T-helper 17 cell (primary cell): Measurements from ENCODE around the gene CDC42EP5. TPM values are rescaled to one million over a fixed set of nuclear protein-coding genes. Genes with fewer than 3 reads are reported as not detected.
A peak's percentile ranks its signal among the peaks of the same experiment; 100 is the strongest.

Experiments used
- ATAC-seq: fragments of 150-1000 bp; cut with Tn5 transposase; 2 replicates; pipeline ENCODE4 v1.10.0; 2021; ENCODE audit warnings: mild to moderate bottlenecking, moderate library complexity
- DNase-seq, 3 donors: peaks; one replicate each; pipeline versions ENCODE4 v3.0.0 to v3.0.0-alpha.2; 2020 to 2021
- H3K9me3 ChIP-seq: one replicate; pipeline ENCODE4 v1.7.0; 2013; ENCODE audit warnings: low read length, mild to moderate bottlenecking; ENCODE audit not compliant: control insufficient read depth, poor library complexity, severe bottlenecking
- H3K27ac Mint-ChIP-seq: one replicate; pipeline ENCODE4 v1.8.0; 2022; ENCODE audit warnings: mild to moderate bottlenecking, moderate library complexity, mixed read lengths
- H3K27me3 Mint-ChIP-seq: one replicate; pipeline ENCODE4 v1.8.0; 2022; ENCODE audit warnings: mixed read lengths
- H3K36me3 Mint-ChIP-seq: one replicate; pipeline ENCODE4 v1.8.0; 2022; ENCODE audit warnings: low read depth, mixed read lengths
- H3K4me1 Mint-ChIP-seq: one replicate; pipeline ENCODE4 v1.8.0; 2022; ENCODE audit warnings: mild to moderate bottlenecking, mixed read lengths
- H3K4me3 Mint-ChIP-seq: one replicate; pipeline ENCODE4 v1.8.0; 2022; ENCODE audit warnings: mild to moderate bottlenecking, moderate library complexity, mixed read lengths
- total RNA-seq, 4 donors: library from RNA in 2 of 4; stranded (reverse) in 2 of 4; gene quantifications; one replicate each; pipeline ENCODE4 v1.2.3 and lab custom pipeline; 2022 to 2026

CDC42EP5 gene
- total RNA-seq, 2 donors from 2014 or later, result not detected

DNA sequence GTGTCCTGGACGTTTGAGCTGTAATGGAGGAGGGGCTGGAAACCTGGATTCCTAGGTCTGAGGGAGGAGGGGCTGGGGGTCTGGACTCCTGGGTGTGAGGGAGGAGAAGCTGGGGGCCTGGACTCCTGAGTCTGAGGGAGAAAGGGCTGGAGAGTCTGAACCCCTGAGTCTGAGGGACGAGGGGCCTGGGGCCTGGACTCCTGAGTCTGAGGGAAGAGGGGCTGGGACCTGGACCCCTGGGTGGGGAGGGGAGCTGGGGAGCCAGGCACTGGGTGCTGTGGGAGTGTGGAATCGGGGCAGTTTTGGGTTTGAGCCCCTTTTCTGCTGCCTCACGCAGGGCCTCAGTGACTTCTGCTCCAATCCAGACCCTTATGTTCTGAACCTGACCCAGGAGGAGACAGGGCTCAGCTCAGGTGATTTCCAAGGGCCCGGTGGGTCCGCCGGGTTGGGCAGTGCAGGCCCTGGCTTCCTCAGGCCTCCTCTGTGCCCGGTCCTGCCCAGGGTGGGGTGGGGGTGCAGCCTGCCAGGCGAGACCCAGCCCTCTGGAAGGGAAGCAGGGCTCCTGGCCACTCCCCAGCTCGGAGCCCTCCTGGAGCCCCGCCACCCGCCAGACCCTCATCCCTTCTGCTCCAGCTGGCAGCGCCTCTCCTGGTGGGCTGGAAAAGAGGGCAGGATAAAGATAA lies 43.4 kb downstream of the CDC42EP5 start:
- H3K27ac Mint-ChIP-seq, result no peak overlapping the region
- peaks cover 2% of the 10 kb centered on the region for H3K36me3 Mint-ChIP-seq
- H3K27me3 Mint-ChIP-seq, result peaks cover 30% of the 10 kb centered on the region
- no peak overlapping the region for H3K4me3 Mint-ChIP-seq
- H3K9me3 ChIP-seq, result no peaks in the 10 kb centered on the region
- DNase-seq, result no peak
- H3K4me1 Mint-ChIP-seq, result peaks cover 18% of the 10 kb centered on the region
- no peak for ATAC-seq

GRCh38 chr19:54429176-54429495 lies 44.0 kb downstream of the CDC42EP5 start:
- no peak overlapping the region for H3K4me3 Mint-ChIP-seq
- DNase-seq (no peak), ATAC-seq (no peak)
- H3K4me1 Mint-ChIP-seq, result peaks cover 12% of the 10 kb centered on the region
- peaks cover 30% of the 10 kb centered on the region for H3K27me3 Mint-ChIP-seq
- H3K9me3 ChIP-seq, result no peaks in the 10 kb centered on the region
- no peak overlapping the region for H3K27ac Mint-ChIP-seq
- peaks cover 2% of the 10 kb centered on the region for H3K36me3 Mint-ChIP-seq

DNA sequence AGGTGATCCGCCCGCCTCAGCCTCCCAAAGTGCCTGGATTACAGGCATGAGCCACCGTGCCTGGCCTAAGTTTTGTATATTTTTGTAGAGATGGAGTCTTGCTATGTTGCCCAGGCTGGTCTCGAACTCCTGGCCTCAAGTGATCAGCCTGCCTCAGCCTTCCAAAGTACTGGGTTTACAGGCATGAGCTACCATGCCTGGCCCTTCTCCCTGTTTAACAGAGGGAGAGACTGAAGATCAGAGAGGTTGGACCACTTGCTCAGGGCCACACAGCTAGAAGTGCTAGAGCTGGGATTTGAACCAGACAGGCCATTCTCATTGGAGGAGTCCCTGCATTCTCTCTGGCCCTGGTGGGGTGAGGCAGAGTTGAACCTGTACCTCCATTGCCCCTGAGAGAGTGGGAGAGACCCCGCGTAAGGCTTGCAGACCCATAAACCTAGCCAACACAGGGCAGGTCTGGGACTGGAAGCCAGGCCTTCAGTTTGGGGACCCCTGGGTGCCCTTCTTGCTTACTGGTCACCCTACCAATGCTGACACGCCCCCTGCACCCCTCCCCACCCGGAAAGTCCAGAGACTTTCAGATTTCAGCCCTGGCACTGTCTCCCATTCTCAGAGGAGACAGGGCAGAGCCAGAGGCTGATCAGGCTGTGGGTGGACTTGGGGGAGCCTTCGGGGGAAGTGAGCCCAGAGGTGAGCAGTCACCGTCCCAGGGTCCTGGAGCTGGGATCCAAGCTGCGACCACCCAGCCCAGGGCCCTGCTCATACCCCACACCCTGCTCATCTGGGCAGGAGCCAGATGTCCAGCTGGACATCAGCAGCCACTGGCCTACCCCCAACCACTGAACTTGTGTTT lies 44.5 kb downstream of the CDC42EP5 start:
- Mint-ChIP-seq H3K27me3 (peaks cover 33% of the 10 kb centered on the region), H3K27ac (no peak overlapping the region), H3K36me3 (peaks cover 2% of the 10 kb centered on the region), H3K4me3 (no peak overlapping the region), H3K4me1 (peaks cover 10% of the 10 kb centered on the region)
- H3K9me3 ChIP-seq, result no peaks in the 10 kb centered on the region
- DNase-seq, result no peak
- no peak for ATAC-seq

DNA sequence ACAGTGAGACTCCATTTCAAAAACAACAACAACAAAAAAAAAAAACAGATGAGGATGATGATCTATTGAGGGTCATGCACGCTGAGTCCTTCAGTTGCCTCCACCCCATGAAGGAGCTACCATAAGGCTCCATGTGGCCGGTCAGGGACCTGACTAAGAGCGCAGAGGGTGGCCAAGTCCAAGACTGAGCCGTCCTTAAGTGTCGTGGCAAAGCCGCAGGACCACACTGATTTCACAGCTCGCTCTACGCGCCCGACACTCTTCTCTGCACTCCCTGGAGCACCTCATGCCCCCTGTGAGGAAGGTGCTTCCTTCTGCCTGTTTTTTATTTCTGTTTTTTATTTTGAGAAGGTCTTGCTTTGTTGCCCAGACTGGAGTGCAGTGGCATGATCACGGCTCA lies 45.5 kb downstream of the CDC42EP5 start:
- peaks cover 4% of the 10 kb centered on the region for H3K36me3 Mint-ChIP-seq
- H3K9me3 ChIP-seq, result no peaks in the 10 kb centered on the region
- ATAC-seq (no peak), DNase-seq (no peak)
- no peak overlapping the region for H3K4me3 Mint-ChIP-seq
- peaks cover 36% of the 10 kb centered on the region for H3K27me3 Mint-ChIP-seq
- H3K27ac Mint-ChIP-seq, result peak overlapping the region; percentile 54
- peaks cover 10% of the 10 kb centered on the region for H3K4me1 Mint-ChIP-seq

DNA sequence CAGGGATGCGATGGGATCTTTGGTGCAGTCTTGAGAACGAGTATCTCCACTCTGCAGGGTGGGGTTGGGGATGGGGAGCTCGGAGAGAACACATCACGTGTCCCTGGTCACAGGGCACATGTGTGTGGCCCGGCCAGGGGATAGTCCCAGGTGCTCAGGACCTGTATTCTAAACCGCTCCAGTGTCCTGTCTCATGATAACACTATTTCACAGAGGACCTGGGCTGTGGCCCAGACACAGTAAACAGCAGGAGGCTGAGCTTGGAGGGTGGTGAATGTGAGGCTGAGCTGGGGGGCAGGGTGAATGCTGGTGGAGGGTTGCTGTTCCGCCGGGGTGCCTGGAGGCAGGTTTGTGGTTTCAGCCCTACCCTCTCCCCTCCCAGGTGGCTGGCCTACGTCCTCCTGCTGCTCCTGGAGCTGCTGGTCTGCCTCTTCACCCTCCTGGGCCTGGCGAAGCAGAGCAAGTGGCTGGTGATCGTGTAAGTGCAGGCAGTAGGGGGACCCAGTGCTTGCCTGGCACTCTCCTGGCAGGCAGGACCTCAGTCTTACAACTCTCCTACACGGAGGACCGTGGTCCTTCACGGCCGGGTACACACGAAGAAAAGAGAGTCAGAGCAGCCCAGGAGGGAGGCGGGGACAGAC lies 46.7 kb downstream of the CDC42EP5 start:
- no peak for ATAC-seq
- Mint-ChIP-seq H3K27me3 (peaks cover 36% of the 10 kb centered on the region), H3K4me1 (peaks cover 6% of the 10 kb centered on the region), H3K27ac (no peak overlapping the region), H3K4me3 (no peak overlapping the region), H3K36me3 (peaks cover 4% of the 10 kb centered on the region)
- no peaks in the 10 kb centered on the region for H3K9me3 ChIP-seq
- DNase-seq, result no peak

GRCh38 chr19:54425382-54425723 lies 47.7 kb downstream of the CDC42EP5 start:
- Mint-ChIP-seq H3K4me1 (peaks cover 4% of the 10 kb centered on the region), H3K4me3 (no peak overlapping the region), H3K36me3 (peaks cover 2% of the 10 kb centered on the region), H3K27me3 (peaks cover 36% of the 10 kb centered on the region), H3K27ac (no peak overlapping the region)
- no peak for DNase-seq
- no peaks in the 10 kb centered on the region for H3K9me3 ChIP-seq
- ATAC-seq, result no peak

- no peak overlapping the region for H3K27ac Mint-ChIP-seq
- DNase-seq (no peak), ATAC-seq (no peak)
- peaks cover 2% of the 10 kb centered on the region for H3K36me3 Mint-ChIP-seq
- H3K4me1 Mint-ChIP-seq, result peaks cover 2% of the 10 kb centered on the region
- no peaks in the 10 kb centered on the region for H3K9me3 ChIP-seq
- H3K4me3 Mint-ChIP-seq, result no peak overlapping the region
- peaks cover 38% of the 10 kb centered on the region for H3K27me3 Mint-ChIP-seq
These were observed 48.3 kb downstream of the CDC42EP5 start for GRCh38 chr19:54424660-54425381.

DNA sequence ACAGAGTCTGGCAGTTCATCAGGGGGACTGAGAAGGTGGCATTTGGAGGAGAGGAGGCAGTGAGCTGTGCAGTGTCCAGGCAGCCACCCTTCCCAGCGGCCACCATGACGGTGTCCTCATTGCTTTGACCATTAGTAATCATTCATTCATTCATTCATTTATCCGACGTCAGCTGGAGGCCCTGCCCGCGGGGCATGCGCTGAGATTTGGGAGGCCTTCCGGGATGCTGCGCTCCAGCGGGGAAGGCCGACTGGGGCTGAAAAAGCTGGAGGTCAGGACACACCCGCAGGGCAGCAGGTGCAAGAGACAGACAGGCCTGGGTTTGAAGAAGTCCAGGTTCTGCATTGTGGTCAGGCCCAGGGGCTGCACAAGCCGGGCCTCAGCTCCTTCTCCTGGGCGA lies 48.9 kb downstream of the CDC42EP5 start:
- Mint-ChIP-seq H3K36me3 (peaks cover 2% of the 10 kb centered on the region), H3K27me3 (peaks cover 38% of the 10 kb centered on the region), H3K4me1 (peaks cover 2% of the 10 kb centered on the region), H3K4me3 (no peak overlapping the region), H3K27ac (no peak overlapping the region)
- DNase-seq, result no peak
- no peaks in the 10 kb centered on the region for H3K9me3 ChIP-seq
- ATAC-seq, result no peak

DNA sequence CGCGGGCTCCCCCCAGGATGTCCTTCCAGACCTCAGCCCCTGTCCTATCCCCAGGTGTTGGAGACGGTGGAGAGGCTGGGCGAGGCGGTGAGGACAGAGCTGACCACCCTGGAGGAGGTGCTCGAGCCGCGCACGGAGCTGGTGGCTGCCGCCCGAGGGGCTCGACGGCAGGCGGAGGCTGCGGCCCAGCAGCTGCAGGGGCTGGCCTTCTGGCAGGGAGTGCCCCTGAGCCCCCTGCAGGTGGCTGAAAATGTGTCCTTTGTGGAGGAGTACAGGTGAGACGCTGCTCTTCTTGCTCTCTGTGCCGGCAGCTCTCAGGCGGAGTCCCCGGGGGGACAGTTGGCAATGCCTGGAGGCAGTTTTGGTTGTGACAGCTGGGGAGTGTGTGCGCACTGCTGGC lies 51.0 kb downstream of the CDC42EP5 start:
- H3K4me1 Mint-ChIP-seq, result peaks cover 16% of the 10 kb centered on the region
- no peak for DNase-seq
- peaks cover 11% of the 10 kb centered on the region for H3K36me3 Mint-ChIP-seq
- H3K27me3 Mint-ChIP-seq, result peaks cover 45% of the 10 kb centered on the region
- no peak overlapping the region for H3K4me3 Mint-ChIP-seq
- no peak for ATAC-seq
- no peaks in the 10 kb centered on the region for H3K9me3 ChIP-seq
- H3K27ac Mint-ChIP-seq, result no peak overlapping the region

DNA sequence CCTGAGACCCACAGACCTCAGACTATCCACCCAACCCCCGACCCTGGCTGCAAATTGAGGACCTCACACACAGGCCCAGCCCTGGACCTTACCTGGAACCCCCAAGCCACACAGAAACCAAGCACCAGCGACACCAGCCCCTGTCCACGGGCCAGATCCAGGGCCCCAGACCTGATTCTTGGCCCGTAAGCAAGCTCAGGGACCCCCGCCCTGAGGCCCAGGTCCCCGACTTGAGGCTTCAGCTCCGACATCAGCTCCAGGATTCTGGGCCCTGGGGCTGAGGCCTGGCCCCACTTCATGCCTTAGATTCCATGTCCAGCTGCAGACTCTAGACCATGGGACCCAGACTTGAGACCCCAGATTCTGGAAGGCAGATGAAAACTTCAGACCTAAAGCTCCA lies 51.6 kb downstream of the CDC42EP5 start:
- H3K36me3 Mint-ChIP-seq, result peaks cover 13% of the 10 kb centered on the region
- DNase-seq, result no peak
- H3K4me3 Mint-ChIP-seq, result no peak overlapping the region
- H3K4me1 Mint-ChIP-seq, result peaks cover 17% of the 10 kb centered on the region
- peaks cover 45% of the 10 kb centered on the region for H3K27me3 Mint-ChIP-seq
- H3K27ac Mint-ChIP-seq, result no peak overlapping the region
- no peaks in the 10 kb centered on the region for H3K9me3 ChIP-seq
- ATAC-seq, result no peak

DNA sequence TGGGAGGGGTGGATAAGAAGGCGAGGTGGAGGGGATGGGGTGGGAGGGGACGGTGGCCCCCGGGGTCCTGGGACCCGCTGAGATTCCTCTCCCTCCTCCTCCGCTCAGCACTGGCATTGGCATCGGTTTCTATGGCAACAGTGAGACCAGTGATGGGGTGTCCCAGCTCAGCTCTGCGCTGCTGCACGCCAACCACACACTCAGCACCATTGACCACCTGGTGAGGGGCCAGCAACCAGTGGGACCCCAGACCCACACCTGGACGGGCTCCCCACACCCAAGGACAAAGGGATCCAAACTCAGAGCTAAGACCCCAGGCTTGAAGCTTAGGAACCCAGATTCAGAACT lies 52.0 kb downstream of the CDC42EP5 start:
- Mint-ChIP-seq H3K27ac (no peak overlapping the region), H3K4me1 (peaks cover 17% of the 10 kb centered on the region), H3K27me3 (peaks cover 42% of the 10 kb centered on the region), H3K36me3 (peaks cover 13% of the 10 kb centered on the region), H3K4me3 (no peak overlapping the region)
- DNase-seq (no peak), ATAC-seq (no peak)
- H3K9me3 ChIP-seq, result no peaks in the 10 kb centered on the region

DNA sequence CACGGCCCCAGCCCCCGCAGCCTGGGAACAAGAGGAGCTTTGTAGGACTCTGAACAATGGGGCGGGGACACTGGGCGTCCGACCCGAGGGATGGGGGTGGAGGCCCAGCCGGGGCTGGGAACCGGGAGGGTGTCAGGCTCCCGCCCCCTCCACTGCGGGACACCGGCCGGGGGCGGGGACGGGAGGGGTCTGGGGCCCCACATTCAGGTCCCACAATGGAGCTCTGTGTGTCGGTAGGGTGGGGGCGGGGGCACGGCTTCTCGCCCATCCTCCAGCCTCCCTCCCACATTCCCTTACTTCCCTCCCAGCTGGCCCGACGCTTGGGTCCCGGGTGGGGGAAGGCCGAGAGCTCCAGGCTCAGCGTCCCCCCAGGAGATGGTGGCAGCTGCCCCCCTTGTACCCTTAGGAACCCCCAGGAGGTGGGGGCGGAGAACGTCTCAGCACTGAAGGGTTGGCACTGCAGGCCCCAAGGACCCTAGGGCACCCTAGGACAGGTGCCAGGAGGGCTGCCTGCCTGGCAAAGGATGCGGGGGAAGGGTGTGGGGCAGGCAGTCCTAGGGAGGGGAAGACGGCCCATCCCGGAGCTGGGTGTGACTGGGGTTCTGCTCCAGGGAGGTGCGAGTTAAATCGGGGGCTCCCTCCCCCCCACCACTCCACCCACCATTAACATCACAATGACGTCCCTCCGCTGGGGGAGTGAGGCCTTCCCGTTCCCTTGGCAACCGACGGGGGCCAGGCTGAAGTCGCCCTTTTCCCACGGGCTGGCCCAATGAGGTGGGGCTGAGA lies 52.5 kb downstream of the CDC42EP5 start:
- no peak for ATAC-seq
- peaks cover 13% of the 10 kb centered on the region for H3K36me3 Mint-ChIP-seq
- H3K9me3 ChIP-seq, result no peaks in the 10 kb centered on the region
- peaks cover 42% of the 10 kb centered on the region for H3K27me3 Mint-ChIP-seq
- no peak overlapping the region for H3K4me3 Mint-ChIP-seq
- no peak for DNase-seq
- H3K27ac Mint-ChIP-seq, result no peak overlapping the region
- H3K4me1 Mint-ChIP-seq, result peaks cover 19% of the 10 kb centered on the region

DNA sequence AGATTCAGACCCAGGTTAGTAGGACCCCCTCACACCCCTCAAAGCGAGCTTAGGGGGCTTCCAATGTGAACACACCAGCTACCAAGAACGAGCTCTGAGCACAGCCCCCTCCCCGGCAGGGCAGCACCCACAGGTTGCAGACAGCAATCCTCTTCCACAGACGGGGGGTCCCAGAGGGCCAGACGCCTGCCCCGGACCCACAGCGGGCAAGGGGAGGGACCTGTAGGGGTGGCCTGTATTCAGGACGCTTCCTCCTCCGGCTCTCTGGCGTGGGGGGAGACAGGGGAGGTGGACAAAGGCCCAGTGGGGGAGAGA lies 53.1 kb downstream of the CDC42EP5 start:
- Mint-ChIP-seq H3K27ac (no peak overlapping the region), H3K4me1 (peaks cover 19% of the 10 kb centered on the region), H3K36me3 (peaks cover 13% of the 10 kb centered on the region), H3K27me3 (peaks cover 36% of the 10 kb centered on the region), H3K4me3 (no peak overlapping the region)
- DNase-seq, result no peak
- H3K9me3 ChIP-seq, result no peaks in the 10 kb centered on the region
- ATAC-seq, result no peak
